Stimulated activated naive CD8-positive, alpha-beta T cell treated with anti-CD3 and anti-CD28 coated beads, Interleukin-15, Interleukin-2, amounts not matched to agents 100 U/mL and 50 U/mL, for 24 hours (primary cell): ENCODE results near the gene GALC.

Experiments used
- ATAC-seq: fragments of 150-1000 bp; cut with Tn5 transposase; one replicate; pipeline ENCODE4 v1.10.0; 2021
- DNase-seq: peaks from one replicate; pipeline ENCODE4 v3.0.0; 2021

Gene GALC

DNA sequence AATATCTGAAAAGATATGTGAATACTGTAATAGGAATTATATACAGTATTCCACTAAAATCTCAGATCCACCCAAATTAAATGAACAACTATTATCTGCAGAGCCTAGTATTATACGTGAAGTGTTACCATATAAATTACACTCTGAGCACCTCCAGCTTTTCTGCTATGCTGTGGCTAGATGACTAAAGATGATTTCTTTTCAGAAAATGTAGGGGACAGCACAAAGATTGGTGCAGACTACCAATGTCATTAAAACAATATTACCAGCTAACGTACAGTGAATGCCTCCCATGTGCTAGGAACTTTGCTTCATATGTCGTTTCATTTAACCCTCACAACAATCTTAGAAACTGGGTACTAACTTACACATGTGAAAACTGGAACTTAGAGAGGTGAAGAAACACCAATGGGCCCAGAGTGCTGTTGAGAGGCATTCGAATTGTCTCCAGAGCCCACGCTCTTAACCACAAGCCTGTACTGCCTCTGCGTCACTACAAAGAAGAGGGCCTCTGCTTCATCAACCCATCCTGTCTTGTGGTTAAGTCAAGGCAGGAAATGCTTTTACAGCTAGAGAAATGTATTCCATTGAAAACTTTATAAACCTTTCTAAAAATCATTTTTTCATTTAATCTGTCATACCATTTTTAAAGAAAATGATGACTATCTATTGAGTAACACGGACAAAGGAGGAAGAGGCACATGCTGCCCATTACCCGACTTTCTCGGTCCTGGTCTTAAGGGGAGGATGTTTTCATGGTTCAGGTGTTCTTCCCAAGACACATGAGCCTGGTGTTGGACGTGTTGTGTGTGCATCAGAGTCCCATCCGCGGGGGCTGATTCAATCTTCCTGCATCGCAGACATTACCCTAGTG lies 13.2 kb upstream of the GALC start:
- ATAC-seq (peak; percentile 97), DNase-seq (peak; percentile 66)

GRCh38 chr14:88005050-88005481 lies 12.1 kb upstream of the GALC start, which contains the start of gene GPR65:
Gene GPR65, plus strand, starts transcription at chr14:88005135. Its CDS starts 5,713 bp downstream, at chr14:88010848.
- peak; percentile 40 for ATAC-seq
- no peak for DNase-seq

GRCh38 chr14:88004506-88005036 lies 11.6 kb upstream of the GALC start:
- ATAC-seq (no peak), DNase-seq (no peak)

DNA sequence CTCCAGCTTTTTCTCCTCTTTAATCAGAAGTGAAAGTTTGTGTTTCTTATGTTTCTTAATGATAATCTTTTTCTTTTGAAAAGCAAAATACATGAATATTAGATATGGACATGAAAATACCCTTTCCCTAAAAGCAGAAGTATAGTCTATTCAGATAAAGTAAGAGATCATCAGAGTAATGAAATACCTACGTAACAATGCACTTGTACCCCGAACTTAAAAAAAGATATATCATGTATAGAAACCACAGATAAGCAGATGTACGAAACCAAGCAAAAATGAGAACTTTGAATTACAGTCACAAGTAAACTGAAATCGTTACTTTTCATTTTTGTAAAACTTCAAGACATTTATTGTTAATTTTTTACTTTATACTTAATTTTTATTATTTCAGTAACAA lies 10.4 kb upstream of the GALC start:
- DNase-seq (no peak), ATAC-seq (no peak)

- DNase-seq (peak; percentile 32), ATAC-seq (no peak)
Observed at GRCh38 chr14:88002421-88003075, 9.6 kb upstream of the GALC start.

- ATAC-seq (no peak), DNase-seq (no peak)
Observed at GRCh38 chr14:87999277-87999676, 6.3 kb upstream of the GALC start.

- ATAC-seq (no peak), DNase-seq (no peak)
Observed at GRCh38 chr14:87998482-87998881, 5.5 kb upstream of the GALC start.

DNA sequence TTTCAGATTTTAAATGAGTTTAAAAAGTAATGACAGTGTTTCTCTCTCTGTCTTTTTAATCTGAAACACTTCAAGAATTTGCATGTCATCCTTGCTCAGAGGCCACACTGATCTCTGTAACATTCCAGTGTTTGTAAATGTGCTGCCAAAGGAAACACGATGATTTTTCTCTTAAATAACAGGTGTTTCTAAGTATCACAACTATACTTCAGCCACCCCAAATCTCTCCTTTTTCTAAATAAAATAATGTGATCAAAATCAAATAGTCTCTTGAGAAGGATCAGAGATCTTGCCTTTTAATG lies 3.3 kb upstream of the GALC start:
- no peak for DNase-seq
- ATAC-seq = no peak

DNA sequence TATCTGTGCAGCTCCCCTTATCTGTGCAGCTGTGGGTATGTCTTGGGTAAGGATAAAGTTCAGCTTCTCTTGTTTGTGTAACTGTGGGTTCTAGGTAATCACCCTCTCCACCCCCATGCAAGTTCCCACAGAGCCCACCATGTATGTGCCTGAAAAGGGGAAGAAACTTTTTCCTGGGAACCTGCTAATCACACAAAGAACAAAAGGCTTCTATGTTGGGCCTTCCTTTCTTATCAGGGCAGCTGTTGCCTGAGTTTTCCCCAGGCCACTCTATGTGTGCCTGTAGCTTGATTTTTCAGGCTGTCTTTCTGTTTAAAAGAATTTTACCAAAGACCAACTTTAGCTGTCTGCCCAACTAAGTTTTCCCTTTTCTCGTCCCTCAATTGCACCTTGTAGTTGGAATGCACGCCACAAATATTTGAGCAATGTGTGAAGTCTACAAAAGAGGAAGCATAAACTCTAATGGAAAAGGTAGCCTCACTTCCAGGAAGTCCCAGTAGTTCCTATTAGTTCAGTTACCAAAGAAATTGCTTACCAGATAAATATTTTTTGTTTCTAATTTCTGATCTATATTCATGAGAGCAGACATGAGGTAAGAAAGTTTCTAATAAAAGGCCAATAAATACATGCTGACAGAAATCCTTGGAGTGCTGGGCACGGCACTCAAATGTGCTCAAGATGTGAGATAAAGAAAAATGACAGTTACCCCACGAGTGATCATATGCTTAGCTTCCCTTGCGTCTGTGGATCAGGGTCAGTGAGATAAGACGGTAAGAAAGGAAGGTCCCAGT lies 2.7 kb upstream of the GALC start:
- DNase-seq = no peak
- no peak for ATAC-seq

GRCh38 chr14:87994974-87995373 lies 2.0 kb upstream of the GALC start:
- DNase-seq (peak; percentile 34), ATAC-seq (peak; percentile 24)

- DNase-seq = peak; percentile 23
- ATAC-seq = no peak
Observed at GRCh38 chr14:87992346-87992717, 650 bp downstream of the GALC start.

DNA sequence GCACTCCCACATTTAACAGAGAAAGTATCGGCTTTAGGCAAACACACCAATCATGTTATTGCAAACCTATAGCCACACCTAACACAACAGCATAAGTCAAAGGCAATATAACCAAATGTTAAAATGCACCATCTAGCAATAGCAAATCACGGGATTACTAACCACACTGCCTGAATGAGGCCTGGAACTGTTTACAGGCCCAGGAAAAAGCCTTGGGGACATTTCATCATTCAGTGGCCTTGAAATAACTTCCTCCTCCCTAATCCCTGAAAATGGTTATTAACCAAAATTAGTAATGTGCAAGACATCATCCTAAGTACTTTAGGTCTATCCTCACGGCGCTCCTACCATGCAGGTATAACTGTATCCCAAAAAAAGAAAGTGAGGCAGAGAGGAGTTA lies 2.3 kb downstream of the GALC start:
- no peak for DNase-seq
- no peak for ATAC-seq

DNA sequence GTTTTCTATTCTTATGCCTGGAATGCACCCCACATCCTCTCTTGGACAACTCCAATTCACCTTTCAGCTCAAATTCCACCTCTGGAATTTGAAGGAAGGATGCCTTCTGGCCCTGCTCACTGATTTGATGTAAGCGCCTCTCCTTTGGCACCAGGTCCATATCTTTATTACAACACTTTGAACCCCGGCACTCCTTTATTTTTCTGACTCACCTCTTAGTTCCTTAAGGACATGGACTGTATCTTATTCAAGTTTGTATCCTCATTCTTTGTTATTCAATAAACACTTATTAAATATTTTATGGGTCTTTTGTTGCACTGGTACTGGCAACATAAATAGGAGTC lies 3.1 kb downstream of the GALC start:
- DNase-seq (no peak), ATAC-seq (no peak)

- no peak for ATAC-seq
- no peak for DNase-seq
Observed at GRCh38 chr14:87989221-87989955, 3.6 kb downstream of the GALC start.

- ATAC-seq = no peak
- DNase-seq = no peak
Observed at GRCh38 chr14:87979689-87980088, 13.3 kb downstream of the GALC start.

GRCh38 chr14:87975636-87976035 lies 17.3 kb downstream of the GALC start:
- no peak for ATAC-seq
- DNase-seq = no peak

- DNase-seq = no peak
- ATAC-seq = no peak
Observed at GRCh38 chr14:87971010-87971409, 22.0 kb downstream of the GALC start.

DNA sequence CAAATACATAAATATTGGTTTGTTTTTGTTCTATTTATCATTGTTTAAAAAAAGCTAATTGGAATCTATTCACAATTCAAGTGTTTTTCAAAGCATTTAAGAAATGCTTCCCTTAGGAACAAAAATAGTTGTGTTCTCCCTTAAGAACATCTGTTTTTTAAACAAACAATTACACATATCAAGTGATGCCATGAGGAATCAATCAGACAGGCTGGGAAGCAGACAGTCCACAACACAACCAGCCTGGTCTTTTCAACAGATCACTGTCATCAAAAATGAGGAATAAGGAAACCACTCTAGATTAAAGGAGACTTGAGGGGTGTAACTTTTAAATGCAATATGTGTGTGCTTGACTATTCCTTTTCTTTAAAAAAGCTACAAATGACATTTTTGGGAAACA lies 25.5 kb downstream of the GALC start:
- ATAC-seq (no peak), DNase-seq (no peak)

DNA sequence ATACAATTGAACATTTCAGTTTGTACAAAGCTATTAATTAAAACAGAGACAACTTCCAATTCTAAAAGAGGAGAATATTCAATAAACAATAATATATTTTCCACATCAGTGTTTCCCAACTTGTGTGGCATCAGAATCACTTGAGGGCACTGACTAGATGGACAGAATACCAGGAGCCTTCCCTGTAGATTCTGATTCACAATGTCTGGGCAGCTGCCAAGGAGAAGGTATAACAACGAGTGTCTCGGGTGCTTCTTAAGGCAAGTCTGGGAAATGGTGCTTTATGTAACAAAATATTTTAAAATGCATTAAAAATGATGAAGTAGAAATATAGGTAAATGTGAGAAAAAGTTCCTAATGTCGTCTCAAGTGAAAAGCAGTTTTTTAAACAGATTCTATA lies 26.2 kb downstream of the GALC start:
- ATAC-seq = no peak
- DNase-seq = no peak

GRCh38 chr14:87961246-87961645 lies 31.7 kb downstream of the GALC start:
- DNase-seq = no peak
- no peak for ATAC-seq

DNA sequence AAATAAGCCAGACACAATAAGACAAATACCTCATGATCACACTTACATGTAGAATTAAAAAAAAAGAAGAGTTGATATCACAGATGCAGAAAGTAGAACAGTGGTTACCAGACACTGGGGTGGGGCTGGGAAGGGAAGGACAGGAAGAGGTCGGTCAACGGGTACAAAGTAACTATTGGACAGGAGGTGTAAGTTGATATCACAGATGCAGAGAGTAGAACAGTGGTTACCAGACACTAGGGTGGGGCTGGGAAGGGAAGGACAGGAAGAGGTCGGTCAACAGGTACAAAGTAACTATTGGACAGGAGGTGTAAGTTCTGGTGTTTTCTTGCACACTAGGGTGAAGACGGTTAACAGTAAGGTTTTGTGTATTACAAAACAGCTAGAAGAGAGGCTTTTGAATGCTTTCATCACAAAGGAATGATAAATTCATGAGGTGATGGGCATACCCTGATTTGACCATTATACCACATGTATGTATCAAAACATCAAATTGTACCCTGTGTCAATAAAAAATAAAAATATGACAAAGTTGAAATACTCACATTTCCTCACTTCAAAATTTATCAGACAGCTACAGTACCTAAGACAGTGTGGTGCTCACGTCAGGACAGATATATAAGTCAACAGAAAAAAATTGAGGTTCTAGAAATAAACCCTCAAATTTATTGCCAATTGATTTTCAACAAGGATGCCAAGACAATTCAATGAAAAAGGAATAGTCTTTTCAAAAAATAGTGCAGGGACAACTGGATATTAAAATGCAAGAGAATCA lies 32.8 kb downstream of the GALC start:
- no peak for DNase-seq

More for the DNA sequence above, 32.8 kb downstream of the GALC start:
- no peak for ATAC-seq
